HK-2 (cell line): ENCODE measurements around the gene CPT2.

Experiments
- DNase-seq: peaks from one replicate; pipeline ENCODE4 v3.0.0-alpha.2; 2018; ENCODE audit not compliant: unreplicated experiment

Gene CPT2

GRCh38 chr1:53196485-53197290, at the start of gene CPT2:
CPT2 (plus strand) TSS chr1:53196824; CDS start chr1:53196944, 120 bp downstream.
- peak; percentile 90 for DNase-seq

DNA sequence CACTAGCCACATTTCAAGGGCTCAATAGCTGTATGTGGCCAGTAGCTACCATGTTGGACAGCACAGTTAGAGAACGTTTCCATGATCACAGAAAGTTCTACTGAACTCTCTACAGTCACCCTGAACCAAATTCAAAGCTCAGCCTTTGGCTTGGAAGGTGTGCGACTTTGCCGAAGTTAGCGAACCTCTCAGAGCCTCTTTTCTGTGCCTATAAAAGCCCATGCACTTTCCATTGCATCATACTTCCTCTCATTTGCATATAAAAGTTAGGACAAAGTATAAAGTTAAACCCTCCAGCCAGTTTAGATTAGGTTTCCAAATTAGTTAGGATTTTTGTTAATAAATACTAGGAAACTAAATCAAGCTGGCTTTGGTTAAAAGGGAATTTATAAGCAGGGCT, 49.5 kb upstream of the CPT2 start:
- DNase-seq, result no peak

DNA sequence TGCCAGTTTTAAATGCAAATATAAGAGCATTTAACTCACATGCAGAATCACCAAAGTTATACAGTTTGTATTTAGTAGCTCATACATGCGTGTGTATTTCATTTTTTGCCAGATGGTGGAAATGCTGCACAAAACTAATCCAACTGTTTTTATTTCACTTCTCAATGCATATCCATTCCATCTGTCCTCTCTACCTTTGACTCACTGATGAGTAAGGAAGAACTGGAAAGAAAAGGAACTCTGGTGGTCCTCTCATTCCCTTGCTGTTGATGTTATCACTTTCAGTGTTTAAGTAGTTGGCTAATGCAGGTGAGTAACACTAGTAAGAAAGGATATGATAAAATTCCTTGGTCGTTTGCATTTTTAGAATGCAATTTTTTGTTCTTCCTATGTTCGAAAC, 48.5 kb upstream of the CPT2 start:
- no peak for DNase-seq

DNA sequence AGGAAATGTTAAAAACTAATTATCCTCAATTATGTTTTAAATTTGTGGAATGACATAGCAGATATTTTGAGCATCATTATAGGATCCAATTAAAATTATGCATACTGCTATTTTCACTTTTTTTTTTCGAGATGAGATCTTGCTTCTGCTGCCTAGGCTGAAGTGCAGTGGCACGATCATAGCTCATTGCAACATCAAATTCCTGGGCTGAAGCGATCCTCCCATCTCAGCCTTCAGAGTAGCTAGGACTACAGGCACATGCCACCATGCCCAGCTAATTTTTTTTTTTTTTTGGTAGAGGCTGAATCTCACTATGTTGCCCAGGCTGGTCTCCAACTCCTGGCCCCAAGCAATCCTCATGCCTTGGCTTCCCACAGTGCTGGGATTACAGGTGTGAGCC, 42.9 kb upstream of the CPT2 start:
- DNase-seq, result no peak

GRCh38 chr1:53154859-53155438, 41.7 kb upstream of the CPT2 start:
- no peak for DNase-seq

DNA sequence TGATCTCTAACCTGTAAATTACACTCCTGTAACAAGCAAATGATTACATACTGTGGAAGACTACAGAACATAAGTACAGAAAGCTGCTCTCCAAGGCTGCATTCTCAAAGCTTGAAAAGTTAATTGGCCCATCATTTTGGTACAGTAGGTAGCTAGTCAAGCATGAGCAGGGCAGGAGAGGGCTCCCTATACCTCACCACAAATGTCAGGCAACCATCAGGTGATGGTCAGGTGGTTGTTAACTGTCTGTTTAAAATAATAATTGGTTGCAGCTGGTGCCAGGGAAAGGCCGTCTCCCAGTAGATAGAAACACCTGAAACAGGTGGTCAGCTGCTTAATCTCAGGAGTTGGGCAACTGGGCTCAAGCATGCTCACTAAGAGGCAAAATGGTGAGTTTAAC, 41.1 kb upstream of the CPT2 start:
- no peak for DNase-seq

GRCh38 chr1:53155945-53156344, 40.7 kb upstream of the CPT2 start:
- no peak for DNase-seq

- no peak for DNase-seq
These were observed 39.8 kb upstream of the CPT2 start for GRCh38 chr1:53156783-53157182.

GRCh38 chr1:53158900-53159299, 37.7 kb upstream of the CPT2 start:
- no peak for DNase-seq

DNA sequence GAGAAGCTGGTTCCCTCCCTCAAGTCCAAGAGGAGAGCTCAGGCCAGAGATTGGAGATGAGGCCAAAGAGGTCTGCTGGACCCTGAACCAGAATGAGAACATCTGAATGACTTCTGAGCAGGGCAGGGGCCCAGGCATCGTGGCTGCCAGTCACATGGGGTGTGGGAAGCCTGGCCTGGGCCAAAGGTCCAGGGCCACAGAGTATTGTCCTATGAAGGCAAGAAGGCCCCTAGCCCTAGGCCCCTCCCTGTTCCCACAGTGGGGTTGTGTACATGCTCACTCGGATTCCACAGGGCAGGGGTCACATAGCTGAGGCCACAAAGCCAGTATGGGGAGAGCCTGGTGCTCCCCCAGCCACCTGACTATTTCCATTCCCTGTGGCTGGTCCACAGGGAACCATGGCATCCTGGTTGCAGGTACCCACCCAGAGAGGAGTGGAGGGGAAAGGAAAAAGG, 35.7 kb upstream of the CPT2 start:
- no peak for DNase-seq

DNA sequence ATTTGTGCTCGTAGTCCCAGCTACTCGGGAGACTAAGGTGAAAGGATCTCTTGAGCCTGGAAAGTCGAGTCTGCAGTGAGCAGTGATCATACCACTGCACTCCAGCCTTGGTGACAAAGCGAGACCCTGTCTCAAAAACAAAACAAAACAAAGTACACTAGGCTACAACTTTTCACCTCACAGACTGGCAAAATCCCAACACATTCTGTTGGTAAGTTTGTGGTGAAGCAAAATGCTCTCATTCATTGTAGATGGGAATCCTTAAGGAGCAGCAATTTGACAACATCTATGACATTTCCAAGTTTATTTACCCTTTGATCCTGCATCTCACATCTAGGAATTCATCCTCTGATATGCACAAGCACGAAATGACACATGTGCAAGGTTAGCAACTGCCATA, 34.0 kb upstream of the CPT2 start:
- no peak for DNase-seq

DNA sequence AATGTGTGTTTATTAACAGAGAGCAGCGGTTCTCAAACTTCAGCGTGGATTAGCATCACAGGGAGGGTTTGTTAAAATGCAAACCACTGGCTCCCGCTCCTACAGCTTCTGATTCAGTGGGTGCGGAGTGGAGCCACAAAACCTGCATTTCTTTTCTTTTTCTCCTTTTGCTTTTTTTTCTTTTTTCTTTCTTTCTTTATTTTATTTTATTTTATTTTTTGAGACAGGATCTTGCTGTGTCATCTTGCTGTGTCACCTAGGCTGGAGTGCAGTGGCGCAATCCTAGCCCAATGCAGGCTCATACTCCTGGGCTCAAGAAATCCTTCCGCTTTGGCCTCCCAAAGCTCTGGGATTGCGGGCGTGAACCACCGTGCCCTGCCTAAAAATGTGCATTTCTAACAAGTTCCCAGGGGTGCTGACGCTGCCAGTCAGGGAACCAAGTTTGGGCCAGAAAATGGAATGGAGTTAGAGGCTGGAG, 33.3 kb upstream of the CPT2 start:
- no peak for DNase-seq

GRCh38 chr1:53165408-53165961, 31.1 kb upstream of the CPT2 start:
- no peak for DNase-seq

GRCh38 chr1:53166366-53166765, 30.3 kb upstream of the CPT2 start:
- DNase-seq, result no peak

GRCh38 chr1:53166912-53167311, 29.7 kb upstream of the CPT2 start:
- no peak for DNase-seq

- DNase-seq, result no peak
These were observed 24.0 kb upstream of the CPT2 start for GRCh38 chr1:53172426-53173128.

GRCh38 chr1:53174971-53175913, 21.4 kb upstream of the CPT2 start:
- DNase-seq, result no peak

DNA sequence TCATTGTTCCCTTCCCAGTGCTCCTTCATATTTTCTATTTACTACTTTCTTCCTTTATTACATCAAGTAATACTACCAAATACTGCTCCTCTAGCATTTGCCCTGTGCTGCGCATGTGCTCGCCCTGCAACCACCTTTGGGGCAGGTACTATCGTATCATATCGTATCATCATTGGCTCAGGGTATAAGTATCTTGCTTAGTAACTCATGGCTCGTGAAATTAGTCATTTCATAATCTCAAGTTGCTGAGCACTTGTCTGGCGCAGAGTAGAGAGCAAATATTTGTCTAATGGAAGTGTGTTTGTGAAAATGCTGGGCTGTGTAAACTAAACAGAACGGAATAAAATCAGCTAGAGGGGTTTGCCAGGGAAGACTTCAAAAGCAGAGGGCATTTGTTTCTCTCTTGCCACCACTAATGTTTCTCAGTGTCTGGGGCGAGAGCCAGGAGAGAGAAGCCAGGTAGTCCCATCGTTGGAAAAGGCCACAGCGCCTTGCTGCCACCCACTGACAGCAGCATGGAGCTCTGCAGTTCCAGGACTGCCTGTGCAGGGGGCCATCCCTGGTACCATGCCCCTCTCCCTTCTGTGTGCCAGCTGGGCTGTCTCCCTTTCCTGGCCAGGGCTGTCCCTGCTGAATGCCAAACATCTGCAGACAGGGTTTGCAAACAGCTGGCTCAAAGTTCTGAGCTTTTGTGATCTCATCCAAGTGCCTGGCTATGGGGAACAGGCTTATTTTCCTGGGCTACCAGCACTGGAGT, 20.0 kb upstream of the CPT2 start:
- no peak for DNase-seq

DNA sequence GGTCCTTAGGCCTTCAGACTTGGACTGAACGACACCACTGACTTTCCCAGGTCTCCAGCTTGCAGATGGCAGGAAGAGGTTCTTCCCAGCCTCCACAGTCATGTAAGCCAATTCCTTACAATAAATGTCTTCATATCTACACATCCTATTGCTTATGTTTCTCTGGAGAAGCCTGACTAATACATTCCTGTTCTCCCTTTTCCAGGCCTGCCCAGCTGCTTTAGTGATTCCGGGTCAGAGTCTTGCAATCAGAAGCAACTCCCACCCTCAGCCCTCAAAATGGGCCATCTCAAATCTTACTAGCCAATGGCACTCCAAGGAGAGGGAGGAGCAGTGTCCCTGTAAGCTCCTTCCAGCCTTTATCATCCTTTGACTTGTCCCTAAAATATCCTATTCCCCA, 16.4 kb upstream of the CPT2 start:
- no peak for DNase-seq

GRCh38 chr1:53180951-53181350, 15.7 kb upstream of the CPT2 start:
- no peak for DNase-seq
